HAP-1 (cell line): ENCODE results near the gene DAB2IP.
A peak's percentile ranks its signal among the peaks of the same experiment; 100 is the strongest.

Source experiments
- DNase-seq, 2 experiments: peaks; one replicate each; pipeline ENCODE4 v3.0.0-alpha.2; 2016 to 2020; ENCODE audit warnings: low spot score in 2 of 2
- H3K27me3 ChIP-seq: fragments of 250-450 bp; sonication (Bioruptor Pico); 2 replicates; pipeline ENCODE4 v1.5.1; 2020; ENCODE audit warnings: low read depth, mild to moderate bottlenecking, moderate library complexity
- H3K36me3 ChIP-seq: fragments of 250-450 bp; sonication (Bioruptor Pico); replicated peaks from 2 replicates; pipeline ENCODE4 v1.5.1; 2020; ENCODE audit warnings: mild to moderate bottlenecking
- H3K4me1 ChIP-seq: fragments of 250-450 bp; sonication (Bioruptor Pico); 2 replicates; pipeline ENCODE4 v1.5.1; 2020; ENCODE audit warnings: mild to moderate bottlenecking
- H3K4me3 ChIP-seq: fragments of 250-450 bp; sonication (Bioruptor Pico); 2 replicates; pipeline ENCODE4 v1.5.1; 2020; ENCODE audit warnings: mild to moderate bottlenecking, moderate library complexity
- H3K9me3 ChIP-seq: fragments of 250-450 bp; sonication (Bioruptor Pico); 2 replicates; pipeline ENCODE4 v1.5.1; 2020; ENCODE audit warnings: mild to moderate bottlenecking, moderate library complexity
- in situ Hi-C: fragments of 300-500 bp; cut with MboI; formaldehyde crosslinking; loops from 3 replicates; pipeline ENCODE4 v1.14.3; 2020; ENCODE audit warnings: low sequenced_read_pairs, inconsistent platforms, mixed read lengths

The DAB2IP gene

GRCh38 chr9:121811140-121811539, 159.7 kb downstream of the DAB2IP start:
- DNase-seq: no peak
- Histone ChIP-seq H3K27me3 (no peaks in the 10 kb centered on the region), H3K9me3 (no peaks in the 10 kb centered on the region; the same call in 1 of the 2 replicates), H3K4me1 (peaks cover 14% of the 10 kb centered on the region), H3K4me3 (no peak overlapping the region), H3K36me3 (no peaks in the 10 kb centered on the region)
- in situ Hi-C loops: no loop called here

GRCh38 chr9:121811751-121812150, 160.3 kb downstream of the DAB2IP start:
- H3K27me3 ChIP-seq: no peaks in the 10 kb centered on the region
- H3K4me3 ChIP-seq: no peak overlapping the region
- in situ Hi-C loops: no loop called here
- H3K4me1 ChIP-seq: peaks cover 14% of the 10 kb centered on the region
- H3K9me3 ChIP-seq: no peaks in the 10 kb centered on the region
- H3K36me3 ChIP-seq: no peaks in the 10 kb centered on the region
- no peak for DNase-seq

DNA sequence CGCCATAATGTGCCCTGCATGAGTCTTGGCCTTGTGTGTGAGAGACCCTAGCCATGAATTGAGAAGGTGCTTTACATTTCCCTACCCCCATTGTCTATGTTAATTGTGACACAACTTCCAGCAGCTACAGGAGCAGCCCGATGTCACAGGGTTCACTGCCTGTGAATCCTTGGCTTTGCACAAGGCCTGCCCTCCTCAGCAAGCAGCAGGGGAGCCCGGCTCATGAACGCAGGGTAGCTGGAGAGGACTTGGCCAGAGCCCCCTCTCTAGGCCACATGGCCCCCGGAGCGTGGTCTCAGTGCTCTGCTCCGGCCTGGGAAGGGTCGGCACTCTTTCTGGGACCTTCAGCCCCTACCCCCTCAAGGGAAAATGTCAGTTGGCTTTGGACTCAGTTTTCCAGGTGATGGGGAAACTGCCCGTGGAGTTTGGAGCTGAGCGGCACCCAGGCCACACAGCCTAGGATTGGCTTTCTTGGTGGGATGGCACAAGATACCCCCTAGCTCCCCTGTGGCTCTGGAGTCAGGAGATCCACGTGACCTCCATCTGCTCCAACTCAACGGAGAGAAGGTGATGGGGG, 160.8 kb downstream of the DAB2IP start:
- H3K4me1 ChIP-seq: peaks cover 14% of the 10 kb centered on the region

GRCh38 chr9:121813519-121814210, 162.2 kb downstream of the DAB2IP start:
- Histone ChIP-seq H3K4me1 (peaks cover 15% of the 10 kb centered on the region), H3K27me3 (no peaks in the 10 kb centered on the region), H3K36me3 (no peaks in the 10 kb centered on the region), H3K9me3 (no peaks in the 10 kb centered on the region), H3K4me3 (no peak overlapping the region)
- in situ Hi-C loops: no loop called here
- DNase-seq: no peak

More for the DNA sequence above, 160.8 kb downstream of the DAB2IP start:
- no peak overlapping the region for H3K4me3 ChIP-seq
- DNase-seq: no peak
- H3K36me3 ChIP-seq: no peaks in the 10 kb centered on the region
- in situ Hi-C loops: no loop called here
- no peaks in the 10 kb centered on the region for H3K9me3 ChIP-seq
- no peaks in the 10 kb centered on the region for H3K27me3 ChIP-seq

GRCh38 chr9:121814594-121814993, 163.2 kb downstream of the DAB2IP start:
- H3K9me3 ChIP-seq: no peaks in the 10 kb centered on the region
- in situ Hi-C loops: no loop called here
- no peak overlapping the region for H3K4me3 ChIP-seq
- H3K36me3 ChIP-seq: no peaks in the 10 kb centered on the region
- DNase-seq: no peak
- H3K27me3 ChIP-seq: no peaks in the 10 kb centered on the region
- H3K4me1 ChIP-seq: peaks cover 24% of the 10 kb centered on the region

GRCh38 chr9:121815084-121815483, 163.7 kb downstream of the DAB2IP start:
- Histone ChIP-seq H3K4me3 (no peak overlapping the region), H3K4me1 (peaks cover 28% of the 10 kb centered on the region), H3K36me3 (no peaks in the 10 kb centered on the region), H3K9me3 (no peaks in the 10 kb centered on the region), H3K27me3 (no peaks in the 10 kb centered on the region)
- in situ Hi-C loops: no loop called here
- peak in 1 of 2 experiments; percentile 31 for DNase-seq

- Histone ChIP-seq H3K4me1 (peaks cover 31% of the 10 kb centered on the region), H3K27me3 (no peaks in the 10 kb centered on the region), H3K4me3 (no peak overlapping the region), H3K9me3 (no peaks in the 10 kb centered on the region), H3K36me3 (no peaks in the 10 kb centered on the region)
- in situ Hi-C loops: no loop called here
- DNase-seq: peak; percentile 37 to 42
These were observed 164.4 kb downstream of the DAB2IP start for GRCh38 chr9:121815546-121816448.

- DNase-seq: no peak
- Histone ChIP-seq H3K36me3 (no peaks in the 10 kb centered on the region), H3K4me3 (no peak overlapping the region), H3K4me1 (peaks cover 31% of the 10 kb centered on the region), H3K27me3 (no peaks in the 10 kb centered on the region), H3K9me3 (no peaks in the 10 kb centered on the region)
- in situ Hi-C loops: no loop called here
These were observed 165.0 kb downstream of the DAB2IP start for GRCh38 chr9:121816449-121816817.

DNA sequence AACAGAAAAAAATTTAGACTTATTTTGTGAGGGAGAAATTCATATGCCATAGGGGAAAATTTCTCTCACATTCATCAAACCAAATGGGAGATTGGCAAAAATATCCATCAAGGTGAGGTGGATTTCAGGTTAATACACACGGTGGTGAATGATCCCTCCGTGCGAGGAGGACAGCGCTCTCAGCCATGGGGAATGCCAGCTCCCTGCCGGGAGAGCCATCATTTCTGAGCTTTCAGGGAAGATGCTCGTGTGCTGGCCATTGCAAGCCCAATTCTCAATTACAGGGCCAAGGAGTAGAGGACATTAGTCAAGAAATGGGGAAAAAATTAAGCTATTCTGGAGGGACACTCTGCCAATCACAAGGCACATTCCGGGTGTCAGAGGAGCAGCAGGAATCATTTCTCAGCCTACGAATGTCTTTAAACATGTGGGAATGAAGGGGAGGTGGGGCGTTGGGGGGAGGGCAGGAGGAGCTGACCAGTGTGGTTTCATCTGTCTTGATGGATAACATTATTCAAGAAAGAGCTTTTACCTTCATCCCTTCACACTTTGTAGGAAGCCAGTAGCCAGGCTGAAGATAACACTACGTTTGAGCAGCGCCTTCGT, 165.5 kb downstream of the DAB2IP start:
- Histone ChIP-seq H3K9me3 (no peaks in the 10 kb centered on the region), H3K27me3 (no peaks in the 10 kb centered on the region), H3K36me3 (no peaks in the 10 kb centered on the region), H3K4me3 (no peak overlapping the region), H3K4me1 (peaks cover 31% of the 10 kb centered on the region)
- in situ Hi-C loops: no loop called here
- DNase-seq: no peak

DNA sequence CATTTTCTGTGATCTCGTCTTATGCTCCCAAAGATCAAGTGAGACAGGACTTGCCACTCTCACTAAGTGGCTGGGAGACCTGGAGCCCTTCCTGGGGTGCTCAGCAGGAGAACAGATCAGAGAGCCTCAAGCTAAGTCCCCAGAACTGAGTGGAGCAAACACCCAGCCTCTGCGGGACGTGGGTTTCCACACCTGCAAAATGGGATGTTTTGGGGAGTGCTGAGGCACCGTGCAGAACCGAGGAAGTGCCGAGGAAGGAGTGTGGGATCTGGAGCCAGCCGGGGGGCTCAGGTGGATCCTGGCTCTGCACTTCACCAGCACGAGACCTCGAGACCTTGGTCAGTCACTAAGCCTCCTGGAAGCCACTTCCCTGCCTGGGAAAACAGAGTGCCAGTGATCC, 166.0 kb downstream of the DAB2IP start:
- in situ Hi-C loops: no loop called here
- no peaks in the 10 kb centered on the region for H3K36me3 ChIP-seq
- H3K4me3 ChIP-seq: no peak overlapping the region
- no peaks in the 10 kb centered on the region for H3K27me3 ChIP-seq
- no peak for DNase-seq
- H3K9me3 ChIP-seq: no peaks in the 10 kb centered on the region
- peaks cover 31% of the 10 kb centered on the region for H3K4me1 ChIP-seq

GRCh38 chr9:121818016-121818661, 166.7 kb downstream of the DAB2IP start:
- no peaks in the 10 kb centered on the region for H3K27me3 ChIP-seq

DNA sequence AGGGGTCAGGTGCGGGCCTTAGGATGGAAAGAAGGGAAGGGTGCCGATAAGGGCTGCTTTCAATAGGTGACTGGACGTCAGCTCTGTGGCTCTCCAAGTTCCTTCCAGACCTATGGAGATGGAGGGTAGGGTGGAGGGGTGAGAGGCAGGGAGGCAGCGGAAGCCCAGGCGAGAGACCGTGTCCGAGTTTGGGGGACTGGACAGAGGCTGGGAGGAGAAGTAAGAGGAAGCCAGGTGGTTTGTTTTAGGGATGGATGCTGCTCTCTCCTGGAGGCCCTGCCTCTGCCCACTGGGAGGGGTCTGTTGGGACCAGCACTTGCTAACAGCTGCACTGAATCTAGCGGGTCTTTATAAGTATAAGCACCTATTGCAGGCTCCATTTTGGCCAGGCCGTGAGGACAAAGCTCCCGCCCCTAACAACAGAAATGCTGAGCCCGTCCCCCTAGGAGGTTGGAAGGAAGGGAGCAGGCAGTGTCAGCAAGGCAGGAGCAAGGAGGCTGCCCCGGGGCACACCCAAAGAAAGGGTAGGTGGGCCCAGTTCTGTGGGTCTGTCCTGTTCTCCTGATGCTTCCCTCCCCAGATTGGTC, 167.5 kb downstream of the DAB2IP start:
- in situ Hi-C loops: no loop called here
- no peaks in the 10 kb centered on the region for H3K9me3 ChIP-seq
- H3K4me1 ChIP-seq: peaks cover 31% of the 10 kb centered on the region
- H3K27me3 ChIP-seq: no peaks in the 10 kb centered on the region
- peak overlapping the region; percentile 20 for H3K4me3 ChIP-seq
- H3K36me3 ChIP-seq: no peaks in the 10 kb centered on the region
- DNase-seq: peak in 1 of 2 experiments; percentile 52

More at GRCh38 chr9:121818016-121818661, 166.7 kb downstream of the DAB2IP start:
- in situ Hi-C loops: no loop called here
- H3K36me3 ChIP-seq: no peaks in the 10 kb centered on the region
- H3K4me3 ChIP-seq: no peak overlapping the region
- no peak for DNase-seq
- no peaks in the 10 kb centered on the region for H3K9me3 ChIP-seq
- peaks cover 31% of the 10 kb centered on the region for H3K4me1 ChIP-seq
